DMS53 treated with DMSO at 0.1 percent for 48 hours (cell line): ENCODE measurements around the gene OR2V1.
"Not testable (repeated sequence)": the region's sequence is repeated elsewhere in the genome, so short reads cannot be mapped to it uniquely, and the experiment has no call there.

Experiments used
- DNase-seq: peaks from one replicate; lab custom pipeline; 2025; ENCODE audit not compliant: unreplicated experiment; lab: John Stamatoyannopoulos, UW

OR2V1 gene

DNA sequence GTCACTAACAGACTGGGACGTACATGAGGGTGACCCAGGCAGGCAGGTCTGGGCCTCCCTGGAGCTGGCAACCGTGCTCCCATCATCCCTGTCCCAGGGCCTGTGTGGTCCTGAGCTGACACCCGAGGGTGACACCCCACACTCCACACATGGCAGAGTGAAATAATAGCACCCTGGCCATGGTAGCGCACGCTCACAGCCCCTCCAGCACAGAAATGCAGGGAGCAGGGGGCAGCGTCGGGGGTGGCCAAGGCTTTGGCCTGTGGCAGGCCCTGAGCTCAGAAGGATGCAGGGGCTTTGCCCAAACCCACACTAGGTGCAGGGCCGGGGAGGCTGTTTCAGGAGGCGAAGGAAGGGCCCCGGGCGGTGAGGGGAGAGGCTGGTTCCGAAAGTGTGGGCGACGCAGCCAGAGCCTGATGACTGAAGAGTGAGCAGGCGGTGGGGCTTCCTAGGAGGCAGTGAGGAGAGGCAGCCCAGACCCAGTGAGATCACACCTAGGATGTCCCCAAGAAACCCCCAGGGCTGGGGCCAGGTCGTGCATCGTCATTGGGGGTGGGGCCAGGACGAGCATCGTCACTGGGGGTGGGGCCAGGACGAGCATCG lies 29.3 kb upstream of the OR2V1 start:
- DNase-seq: no peak

DNA sequence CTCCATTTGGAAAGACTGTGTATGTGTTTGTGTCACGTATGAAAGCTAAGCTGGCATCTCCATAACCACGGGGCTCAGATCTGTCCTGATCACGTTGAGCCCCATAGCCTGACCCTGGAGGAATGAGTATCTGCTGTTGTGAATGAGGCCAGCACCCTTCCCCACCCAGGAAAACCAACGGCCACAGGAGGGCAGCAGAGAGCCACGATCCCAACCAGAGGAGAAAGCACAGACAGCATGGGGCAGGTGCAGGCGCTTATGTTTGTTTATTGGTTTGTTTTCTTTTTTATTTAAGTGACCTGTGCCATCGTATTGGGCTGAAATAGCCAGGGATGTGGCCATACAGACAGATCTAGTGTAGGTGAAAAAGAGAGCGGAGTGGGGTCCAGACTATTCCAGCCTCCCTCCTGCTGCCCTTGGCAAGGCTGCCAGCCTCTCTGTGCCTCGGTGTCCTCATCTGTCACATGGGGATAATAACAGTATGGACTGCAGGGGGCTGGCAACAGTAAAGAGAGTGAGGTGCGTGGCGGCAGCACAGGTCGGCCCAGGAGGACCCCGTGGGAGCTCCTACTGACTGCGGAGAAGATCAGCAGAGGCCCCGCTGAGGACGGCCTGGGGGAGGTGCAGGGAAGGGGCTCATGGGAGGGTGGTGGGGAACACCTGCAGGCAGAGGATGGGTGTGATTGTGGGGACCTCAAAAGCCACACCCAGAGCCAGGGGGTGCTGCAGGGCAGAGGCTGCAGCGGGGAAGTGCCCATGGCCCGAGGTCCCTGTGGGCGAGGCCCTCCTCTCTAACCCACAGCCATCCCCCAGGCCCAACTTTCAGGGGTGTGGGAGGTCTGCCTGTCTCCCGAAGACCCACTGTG lies 28.6 kb upstream of the OR2V1 start:
- DNase-seq: peak; percentile 83

DNA sequence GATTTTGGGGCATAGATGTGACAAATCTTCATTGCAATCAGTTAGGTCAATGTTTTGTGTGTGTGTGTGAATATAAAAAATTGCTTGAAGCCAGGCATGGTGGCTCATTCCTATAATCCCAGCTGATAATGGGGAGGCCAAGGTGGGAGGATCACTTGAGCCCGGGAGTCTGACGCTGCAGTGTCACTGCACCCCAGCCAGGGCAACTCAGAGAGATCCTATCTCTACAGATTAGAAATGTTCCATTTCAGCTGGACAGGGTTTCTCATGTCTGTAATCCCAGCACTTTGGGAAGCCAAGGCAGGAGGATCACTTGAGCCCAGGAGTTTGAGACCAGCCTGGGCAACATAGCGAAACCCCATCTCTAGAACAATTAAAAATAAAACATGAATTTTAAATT lies 27.9 kb upstream of the OR2V1 start:
- DNase-seq: no peak

GRCh38 chr5:181156758-181157157 lies 25.8 kb upstream of the OR2V1 start:
- no peak for DNase-seq

GRCh38 chr5:181153814-181154213 lies 22.8 kb upstream of the OR2V1 start:
- DNase-seq: no peak

- no peak for DNase-seq
Measured at GRCh38 chr5:181152406-181152805, 21.4 kb upstream of the OR2V1 start.

DNA sequence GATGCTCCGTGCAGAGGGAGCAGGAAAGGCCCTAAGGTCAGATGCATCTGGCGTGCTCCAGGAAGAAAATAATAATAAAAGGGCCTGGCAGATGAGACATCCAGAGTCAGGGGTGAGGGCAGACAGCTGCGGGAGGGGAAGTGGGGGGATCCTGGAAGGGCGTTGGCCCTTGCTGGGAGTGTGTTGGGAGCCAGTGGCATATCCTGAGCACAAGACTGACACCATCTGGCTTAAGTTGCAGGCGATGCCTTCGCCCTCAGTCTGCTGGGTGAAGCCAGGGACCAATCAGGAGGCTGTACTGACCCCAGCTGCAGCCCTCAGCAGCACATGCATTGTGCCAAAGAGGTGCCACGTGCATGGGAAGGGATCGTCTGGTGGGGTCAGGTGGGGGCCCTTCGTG lies 20.2 kb upstream of the OR2V1 start:
- no peak for DNase-seq

- no peak for DNase-seq
Measured at GRCh38 chr5:181149806-181150733, 19.1 kb upstream of the OR2V1 start.

DNA sequence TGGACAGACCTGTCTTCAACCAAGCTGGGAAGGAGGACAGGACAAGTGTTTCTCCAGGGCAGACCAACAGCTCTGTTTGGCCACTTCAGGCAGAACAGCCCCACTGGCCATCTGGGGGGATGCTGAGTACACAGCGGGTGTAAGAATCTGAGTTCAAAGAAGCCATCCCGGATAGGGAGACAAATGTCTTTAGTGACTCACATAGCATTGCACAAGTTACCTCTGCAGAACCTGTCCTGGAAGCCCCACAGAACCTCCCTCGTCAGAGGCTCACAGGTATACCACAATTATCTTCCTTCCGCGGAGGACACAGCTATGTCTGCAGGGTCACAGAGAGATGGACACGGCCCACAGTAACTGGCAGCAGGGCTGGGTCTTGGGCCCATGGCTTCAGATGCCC lies 18.4 kb upstream of the OR2V1 start:
- DNase-seq: no peak

DNA sequence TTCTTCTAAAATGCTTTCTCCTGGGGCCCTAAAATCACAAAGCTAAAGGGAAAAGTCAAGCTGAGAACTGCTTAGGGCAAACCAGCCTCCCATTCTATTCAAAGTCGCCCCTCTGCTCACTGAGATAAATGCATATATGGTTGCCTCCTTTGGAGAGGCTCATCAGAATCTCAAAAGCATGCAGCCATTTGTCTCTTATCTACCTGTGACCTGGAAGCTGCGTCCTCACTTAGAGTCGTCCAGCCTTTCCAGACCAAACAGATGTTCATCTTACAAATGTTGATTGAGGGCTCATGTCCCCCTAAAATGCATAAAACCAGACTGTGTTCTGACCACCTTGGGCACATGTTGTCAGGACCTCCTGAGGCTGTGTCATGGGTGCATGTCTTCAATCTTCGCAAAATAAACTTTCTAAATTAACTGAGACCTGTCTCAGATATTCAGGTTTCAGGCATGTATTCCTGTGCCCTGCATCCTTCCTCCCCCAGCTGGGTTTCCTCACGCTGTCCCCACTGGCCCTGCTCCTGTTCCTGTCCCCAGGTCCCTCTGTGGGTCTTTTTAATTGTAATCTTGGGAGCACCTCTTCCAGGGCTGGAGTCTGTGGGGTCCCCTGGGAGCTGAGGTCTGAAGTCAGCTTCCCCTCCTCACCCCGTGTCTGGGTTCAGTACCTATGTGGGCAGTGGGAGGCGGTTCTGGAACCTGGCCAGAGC lies 16.1 kb upstream of the OR2V1 start, which contains the start of gene OR2V2:
OR2V2 (plus strand) TSS at position 660 of the 710 bp plus-strand sequence. CDS start 7,357 bp downstream, outside the sequence.
- not testable (repeated sequence) for DNase-seq

- DNase-seq: no peak
Measured at GRCh38 chr5:181145133-181145532, 14.2 kb upstream of the OR2V1 start.

DNA sequence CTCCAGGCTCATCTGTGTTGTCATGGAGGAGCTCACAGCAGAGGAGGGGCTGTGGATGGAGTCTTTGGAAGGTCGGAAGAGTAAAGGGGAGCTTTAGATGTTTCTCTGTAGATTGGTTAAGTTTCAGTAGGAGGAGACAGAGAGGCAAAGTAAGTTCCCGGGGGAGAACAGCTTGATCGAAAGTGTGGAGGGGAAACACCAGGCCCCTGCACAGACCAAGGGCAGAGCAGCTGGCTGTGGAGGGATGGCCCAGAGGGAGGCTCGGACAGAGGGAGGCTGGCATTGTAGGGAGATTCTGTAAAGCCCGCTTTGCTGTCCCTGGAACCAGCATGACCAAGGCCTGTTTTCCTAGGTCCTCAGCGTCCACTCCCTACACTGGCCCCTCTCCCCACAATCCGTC lies 11.1 kb upstream of the OR2V1 start:
- DNase-seq: no peak

DNA sequence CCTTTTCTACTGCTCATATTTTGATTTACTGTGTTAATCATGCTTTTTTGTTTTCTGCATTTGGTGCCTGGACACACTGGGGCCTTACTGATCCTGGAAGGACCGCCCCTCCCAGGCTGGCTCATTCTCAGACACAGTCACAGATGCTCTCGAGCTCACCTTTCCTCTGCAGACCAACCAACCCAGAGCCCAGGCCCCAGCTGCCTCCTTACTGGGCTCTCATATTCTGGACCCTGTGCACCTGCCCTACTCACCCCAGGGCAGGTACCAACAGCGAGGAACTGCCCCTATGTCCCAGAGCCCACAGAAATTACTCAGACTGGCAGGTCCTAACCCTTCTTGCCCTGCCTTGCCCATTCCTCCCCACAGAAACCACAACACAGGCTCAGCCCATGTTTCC lies 9.8 kb upstream of the OR2V1 start:
- no peak for DNase-seq

- DNase-seq: no peak
Measured at GRCh38 chr5:181138258-181138657, 7.3 kb upstream of the OR2V1 start.

DNA sequence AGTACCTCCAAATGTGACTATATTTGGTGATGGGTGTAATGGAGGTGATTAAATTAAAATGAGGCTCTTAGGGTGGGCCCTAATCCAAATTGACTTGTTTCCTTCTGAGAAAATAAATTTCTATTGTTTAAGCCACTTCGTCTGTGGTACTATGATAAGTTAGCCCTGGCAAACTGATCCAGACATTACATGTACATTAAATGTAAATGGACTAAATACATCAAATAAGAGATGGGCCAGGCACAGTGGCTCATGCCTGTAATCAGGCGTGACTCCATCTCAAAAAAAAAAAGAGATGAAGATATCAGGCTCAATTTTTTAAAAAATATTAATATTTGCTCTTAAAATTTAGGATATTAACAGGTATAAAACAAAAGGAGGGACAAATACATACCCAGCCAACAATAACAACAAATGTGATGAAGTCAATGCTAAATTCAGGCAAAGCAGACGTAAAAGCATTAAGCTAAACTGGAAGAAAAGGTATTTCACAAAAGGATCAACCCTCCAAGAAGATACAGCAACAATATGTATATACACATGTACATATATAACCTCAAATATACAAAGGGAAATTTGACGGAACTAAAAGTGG lies 5.5 kb upstream of the OR2V1 start:
- DNase-seq: no peak

- no peak for DNase-seq
Measured at GRCh38 chr5:181134259-181134658, 3.3 kb upstream of the OR2V1 start.

GRCh38 chr5:181133610-181134231 lies 2.8 kb upstream of the OR2V1 start:
- no peak for DNase-seq

DNA sequence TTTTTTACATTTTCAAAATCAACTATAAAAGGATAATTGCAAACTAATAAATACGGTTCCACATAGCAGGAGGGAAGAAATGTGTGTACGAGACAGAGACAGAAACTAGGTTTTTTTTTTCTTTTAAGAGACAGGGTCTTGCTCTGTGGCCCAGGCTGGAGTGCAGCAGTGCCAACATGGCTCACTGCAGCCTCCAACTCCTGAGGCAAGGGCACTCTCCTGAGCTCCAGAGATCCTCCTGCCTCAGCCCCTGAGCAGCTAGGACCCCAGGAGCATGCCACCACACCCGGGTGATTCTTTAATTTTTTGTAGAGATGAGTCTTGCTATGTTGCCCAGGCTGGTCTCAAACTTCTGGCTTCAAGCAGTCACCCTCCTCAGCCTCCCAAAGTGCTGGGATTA lies 2.1 kb upstream of the OR2V1 start:
- DNase-seq: no peak

DNA sequence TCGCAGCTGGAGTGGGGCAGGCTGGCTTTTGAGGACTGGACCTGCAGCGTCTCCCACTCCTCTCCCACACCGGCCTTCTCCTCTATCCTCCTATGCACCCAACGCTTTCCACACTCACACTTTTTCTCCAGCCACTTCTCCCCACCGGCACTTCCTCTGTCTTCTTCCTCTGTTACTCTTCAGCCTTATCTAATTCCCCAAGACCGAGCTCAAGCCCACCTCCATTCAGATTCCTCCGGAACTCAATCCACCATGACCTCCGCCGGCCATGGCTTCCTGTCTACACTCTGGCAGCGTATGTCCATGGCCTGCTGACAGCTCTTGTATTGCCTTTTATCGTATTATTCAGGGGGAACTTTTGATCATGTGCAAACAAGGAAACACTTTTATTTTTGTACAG lies 545 bp upstream of the OR2V1 start:
- no peak for DNase-seq

GRCh38 chr5:181130081-181130480 lies 888 bp downstream of the OR2V1 start:
- DNase-seq: not testable (repeated sequence)
